GM18951 (cell line): ENCODE measurements around the gene PSD4.

Experiments
- POLR2A ChIP-seq: IDR thresholded peaks from 4 replicates; pipeline ENCODE4 v1.6.1; 2011; ENCODE audit warnings: mild to moderate bottlenecking; ENCODE audit not compliant: insufficient read length, insufficient read depth; ENCODE audit errors: extremely low read depth
- in situ Hi-C: fragments of 300-500 bp; cut with MboI; formaldehyde crosslinking; loops from one replicate; pipeline ENCODE4 v1.12.0; 2022; ENCODE audit warnings: low sequenced_read_pairs, mixed read lengths, inconsistent platforms; ENCODE audit not compliant: unreplicated experiment

Gene PSD4

DNA sequence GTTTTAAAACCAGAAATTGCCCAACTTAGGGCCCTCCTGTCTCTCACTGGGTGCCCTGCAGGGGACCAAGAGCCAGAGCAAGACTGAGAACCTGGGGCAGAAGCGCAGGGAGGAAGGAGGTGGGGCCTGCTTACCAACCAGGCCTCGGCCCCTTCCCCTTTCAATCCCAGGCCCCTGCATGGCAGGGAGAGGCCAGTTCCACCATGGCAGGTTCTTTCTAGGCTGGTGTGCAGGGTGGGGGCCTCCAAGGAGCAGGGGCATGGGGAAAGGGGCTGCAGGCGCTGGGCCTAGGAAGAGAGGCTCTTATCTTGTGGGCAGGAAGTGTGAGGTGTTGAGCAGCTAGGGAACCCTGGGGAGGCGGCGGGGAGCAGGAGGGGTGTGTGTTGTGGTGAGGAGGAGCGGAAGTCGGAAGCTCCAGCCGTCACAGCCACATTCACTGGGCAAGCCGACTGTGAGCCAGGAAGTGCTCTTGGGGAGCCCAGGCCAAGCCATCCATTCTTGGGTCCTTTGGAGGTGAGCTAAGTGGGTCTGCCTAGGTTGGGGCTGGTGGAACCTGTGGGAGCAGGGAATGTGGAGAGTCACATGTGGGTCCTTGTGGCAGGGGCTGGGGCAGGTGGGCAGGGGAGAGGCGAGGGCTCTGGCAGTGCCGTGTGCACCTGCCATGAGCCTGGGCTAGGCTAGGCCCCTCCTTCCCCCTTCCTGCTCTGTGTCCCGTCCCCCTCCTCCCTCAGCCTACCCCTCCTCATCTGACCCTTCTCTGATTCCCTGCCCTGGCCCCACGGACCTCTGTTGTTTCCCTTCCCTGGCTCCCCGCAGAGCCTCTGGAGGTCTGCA lies at the start of gene PSD4:
Gene PSD4, plus strand, starts transcription at position 430 of the 834 bp plus-strand sequence. CDS start 8,486 bp downstream, outside the sequence.
- in situ Hi-C loops: no loop called here
- TF ChIP-seq POLR2A: peak; percentile 90

DNA sequence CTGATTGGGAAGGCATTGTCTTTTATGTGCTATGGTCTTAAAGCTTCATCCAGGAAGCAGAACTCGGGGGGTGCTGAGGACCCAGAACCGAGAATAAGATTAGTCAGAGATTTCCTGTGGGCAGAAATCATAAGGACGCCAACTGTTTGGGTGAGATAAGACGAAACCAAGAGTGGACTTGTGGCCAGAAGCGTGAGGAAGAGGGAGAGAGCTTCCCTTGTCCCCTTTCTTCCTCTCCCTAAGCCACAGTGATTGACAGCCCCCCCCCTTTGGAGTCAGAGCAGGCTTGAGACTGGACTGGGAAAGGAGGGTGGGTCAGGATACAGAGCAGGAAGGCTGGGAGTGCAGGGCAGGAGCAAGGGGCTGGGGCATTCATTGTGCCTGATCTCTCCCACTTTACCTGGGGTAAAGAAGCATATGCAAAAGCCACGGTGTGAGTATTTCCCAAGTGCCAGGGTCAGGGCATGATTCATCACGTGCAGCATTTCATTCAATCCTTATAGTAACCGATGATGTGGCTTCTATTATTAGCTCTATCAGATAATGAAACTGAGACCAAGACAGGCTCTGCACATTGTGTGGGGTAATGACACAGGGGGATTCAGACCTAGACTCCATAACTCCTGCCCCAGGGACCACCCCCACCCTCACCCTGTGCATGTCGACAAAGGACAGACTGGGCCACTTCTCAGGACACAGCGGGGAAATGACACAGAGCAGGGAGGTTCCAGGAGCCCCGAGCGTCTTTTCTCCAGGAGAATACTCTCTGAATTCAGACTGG lies 49.4 kb upstream of the PSD4 start:
- TF ChIP-seq POLR2A: no peak
- in situ Hi-C loops: no loop called here

DNA sequence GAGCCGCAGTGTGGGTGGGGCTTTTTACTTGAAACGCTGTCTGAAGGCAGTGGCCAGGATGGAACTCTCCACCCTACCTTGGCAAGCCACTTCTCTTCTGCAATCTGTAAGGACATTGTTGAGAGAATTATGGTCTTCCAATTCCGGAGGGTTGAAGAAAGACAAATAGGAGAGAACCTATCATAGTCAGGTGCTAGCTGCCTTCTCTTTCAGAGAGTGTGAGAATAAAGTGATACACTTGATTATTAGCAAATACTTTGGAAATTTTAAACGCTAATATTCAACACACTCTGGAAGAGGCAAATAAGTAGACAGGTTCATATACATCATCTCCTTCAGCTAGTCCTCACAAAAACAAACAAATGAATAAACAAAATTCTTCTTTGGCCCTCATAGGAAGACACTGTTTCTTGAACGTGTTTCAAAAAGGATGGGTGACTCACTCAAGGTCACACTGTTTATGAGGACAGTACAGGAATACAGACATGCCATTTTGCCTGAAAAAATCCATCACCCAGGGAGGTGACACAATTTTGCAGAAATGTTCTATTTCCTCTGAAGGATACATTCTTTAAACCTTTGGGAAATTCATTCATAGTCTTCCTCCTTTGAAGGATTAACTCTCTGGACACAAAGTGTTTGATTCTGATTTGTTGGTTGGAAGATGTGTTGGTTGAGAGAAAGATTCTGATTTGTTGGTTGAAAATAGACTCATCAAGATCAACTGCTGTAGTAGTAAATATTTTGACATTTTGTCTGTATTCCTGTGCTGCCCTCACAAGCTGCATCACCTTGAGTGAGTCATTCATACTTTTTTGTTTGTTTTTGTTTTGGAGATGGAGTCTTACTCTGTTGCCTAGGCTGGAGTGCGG lies 48.6 kb upstream of the PSD4 start:
- no peak for TF ChIP-seq POLR2A
- in situ Hi-C loops: no loop called here

DNA sequence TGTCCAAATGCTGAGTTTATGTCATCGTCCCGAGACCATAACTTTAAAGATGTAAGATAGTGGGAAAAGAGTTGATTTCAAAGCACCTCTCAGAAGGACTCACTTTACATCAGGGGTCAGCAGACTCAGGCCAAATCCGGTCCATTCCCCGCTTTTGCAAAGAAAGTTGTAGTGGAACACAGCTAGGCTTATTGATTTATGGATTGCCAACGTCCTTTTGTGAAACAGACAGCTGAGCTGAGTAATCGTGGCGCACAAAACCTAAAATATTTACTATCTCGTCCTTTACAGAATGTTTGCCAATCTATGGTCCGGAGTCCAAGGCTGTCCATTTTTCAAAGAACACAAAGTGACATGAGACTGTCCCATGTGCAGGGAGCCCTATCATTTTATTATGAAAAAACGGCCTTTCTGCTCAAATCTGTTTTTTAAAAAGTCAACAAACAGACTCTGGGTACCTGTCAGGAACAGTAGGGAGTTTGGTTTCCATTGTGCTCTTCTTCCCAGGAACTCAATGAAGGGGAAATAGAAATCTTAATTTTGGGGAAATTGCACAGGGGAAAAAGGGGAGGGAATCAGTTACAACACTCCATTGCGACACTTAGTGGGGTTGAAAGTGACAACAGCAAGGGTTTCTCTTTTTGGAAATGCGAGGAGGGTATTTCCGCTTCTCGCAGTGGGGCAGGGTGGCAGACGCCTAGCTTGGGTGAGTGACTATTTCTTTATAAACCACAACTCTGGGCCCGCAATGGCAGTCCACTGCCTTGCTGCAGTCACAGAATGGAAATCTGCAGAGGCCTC lies 46.7 kb upstream of the PSD4 start, which contains the start of gene IL1RN:
Gene IL1RN, plus strand, starts transcription at position 754 of the 801 bp plus-strand sequence. Its CDS starts 27 bp downstream, at position 781.
- in situ Hi-C loops: no loop called here
- no peak for TF ChIP-seq POLR2A

DNA sequence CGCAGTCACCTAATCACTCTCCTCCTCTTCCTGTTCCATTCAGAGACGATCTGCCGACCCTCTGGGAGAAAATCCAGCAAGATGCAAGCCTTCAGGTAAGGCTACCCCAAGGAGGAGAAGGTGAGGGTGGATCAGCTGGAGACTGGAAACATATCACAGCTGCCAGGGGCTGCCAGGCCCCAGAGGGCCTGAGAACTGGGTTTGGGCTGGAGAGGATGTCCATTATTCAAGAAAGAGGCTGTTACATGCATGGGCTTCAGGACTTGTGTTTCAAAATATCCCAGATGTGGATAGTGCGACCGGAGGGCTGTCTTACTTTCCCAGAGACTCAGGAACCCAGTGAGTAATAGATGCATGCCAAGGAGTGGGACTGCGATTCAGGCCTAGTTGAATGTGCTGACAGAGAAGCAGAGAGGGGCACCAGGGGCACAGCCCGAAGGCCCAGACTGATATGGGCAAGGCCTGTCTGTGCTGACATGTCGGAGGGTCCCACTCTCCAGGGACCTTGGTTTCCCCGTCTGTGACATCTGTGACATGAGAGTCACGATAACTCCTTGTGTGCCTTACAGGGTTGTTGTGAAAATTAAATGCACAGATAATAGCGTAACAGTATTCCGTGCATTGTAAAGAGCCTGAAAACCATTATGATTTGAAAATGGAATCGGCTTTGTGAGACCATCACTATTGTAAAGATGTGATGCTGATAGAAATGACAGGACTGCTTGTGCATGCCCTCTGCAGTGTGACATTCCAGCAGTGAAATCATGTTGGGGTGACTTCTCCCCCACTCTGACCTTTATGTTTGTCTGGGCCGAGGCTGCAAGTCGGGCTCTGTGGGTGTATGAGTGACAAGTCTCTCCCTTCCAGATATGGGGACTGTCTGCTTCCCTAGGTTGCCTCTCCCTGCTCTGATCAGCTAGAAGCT lies 45.9 kb upstream of the PSD4 start:
- in situ Hi-C loops: no loop called here

DNA sequence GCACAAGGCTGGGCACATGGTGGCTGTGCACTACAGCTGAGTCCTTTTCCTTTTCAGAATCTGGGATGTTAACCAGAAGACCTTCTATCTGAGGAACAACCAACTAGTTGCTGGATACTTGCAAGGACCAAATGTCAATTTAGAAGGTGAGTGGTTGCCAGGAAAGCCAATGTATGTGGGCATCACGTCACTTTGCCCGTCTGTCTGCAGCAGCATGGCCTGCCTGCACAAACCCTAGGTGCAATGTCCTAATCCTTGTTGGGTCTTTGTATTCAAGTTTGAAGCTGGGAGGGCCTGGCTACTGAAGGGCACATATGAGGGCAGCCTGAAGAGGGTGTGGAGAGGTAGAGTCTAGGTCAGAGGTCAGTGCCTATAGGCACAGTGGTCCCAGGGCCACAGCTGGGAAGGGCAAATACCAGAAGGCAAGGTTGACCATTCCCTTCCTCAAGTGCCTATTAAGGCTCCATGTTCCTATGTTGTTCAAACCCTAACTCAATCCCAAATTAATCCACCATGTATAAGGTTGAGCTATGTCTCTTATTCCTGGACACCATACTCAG lies 44.2 kb upstream of the PSD4 start:
- no peak for TF ChIP-seq POLR2A
- in situ Hi-C loops: no loop called here

More for the DNA sequence above, 45.9 kb upstream of the PSD4 start:
- TF ChIP-seq POLR2A: no peak

DNA sequence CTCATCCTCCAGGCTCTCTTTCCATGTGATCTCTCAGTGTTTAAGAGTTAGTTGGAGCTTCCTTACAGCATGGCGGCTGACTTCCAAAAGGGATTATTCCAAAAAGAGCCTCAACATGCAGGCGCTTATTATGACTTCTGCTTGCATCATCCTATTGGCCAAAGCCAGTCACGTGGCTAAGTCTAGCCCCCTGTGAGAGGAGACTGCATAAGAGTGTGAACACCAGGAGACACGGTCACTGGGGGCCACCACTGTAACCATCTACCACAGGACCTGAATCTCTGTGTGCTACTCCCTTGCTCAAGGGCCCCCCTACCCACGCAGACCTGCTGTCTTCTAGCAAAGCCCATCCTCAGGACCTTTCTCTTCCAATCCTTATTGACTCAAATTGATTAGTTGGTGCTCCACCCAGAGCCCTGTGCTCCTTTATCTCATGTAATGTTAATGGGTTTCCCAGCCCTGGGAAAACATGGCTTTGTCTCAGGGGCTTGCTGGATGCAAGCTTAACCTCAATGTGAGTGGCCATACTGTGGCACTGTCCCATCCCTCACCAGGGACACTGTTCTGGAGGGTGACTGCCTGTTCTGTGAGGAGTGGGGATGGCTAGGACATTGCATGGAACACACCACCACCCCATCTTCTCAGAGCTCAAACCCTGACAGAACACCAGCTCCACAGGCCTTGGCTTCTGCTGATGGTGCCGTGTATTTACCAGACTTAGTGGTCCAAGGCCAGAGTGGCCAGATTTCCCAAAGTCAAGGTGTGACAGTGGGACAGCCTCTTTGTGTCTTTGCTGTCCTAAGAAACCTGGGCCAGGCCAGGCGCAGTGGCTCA lies 42.2 kb upstream of the PSD4 start:
- no peak for TF ChIP-seq POLR2A
- in situ Hi-C loops: no loop called here

DNA sequence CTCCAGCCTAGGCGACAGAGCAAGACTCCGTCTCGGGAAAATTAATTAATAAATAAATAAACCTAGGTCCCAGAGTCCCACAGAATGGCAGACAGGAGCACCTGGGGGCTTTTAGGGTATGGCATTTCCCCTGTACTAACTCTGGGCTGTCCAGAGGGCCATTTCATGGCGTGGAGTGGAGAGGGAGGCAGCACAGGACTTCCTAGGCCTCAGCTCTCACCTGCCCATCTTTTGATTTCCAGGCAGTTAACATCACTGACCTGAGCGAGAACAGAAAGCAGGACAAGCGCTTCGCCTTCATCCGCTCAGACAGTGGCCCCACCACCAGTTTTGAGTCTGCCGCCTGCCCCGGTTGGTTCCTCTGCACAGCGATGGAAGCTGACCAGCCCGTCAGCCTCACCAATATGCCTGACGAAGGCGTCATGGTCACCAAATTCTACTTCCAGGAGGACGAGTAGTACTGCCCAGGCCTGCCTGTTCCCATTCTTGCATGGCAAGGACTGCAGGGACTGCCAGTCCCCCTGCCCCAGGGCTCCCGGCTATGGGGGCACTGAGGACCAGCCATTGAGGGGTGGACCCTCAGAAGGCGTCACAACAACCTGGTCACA lies 41.3 kb upstream of the PSD4 start:
- TF ChIP-seq POLR2A: no peak
- in situ Hi-C loops: no loop called here

DNA sequence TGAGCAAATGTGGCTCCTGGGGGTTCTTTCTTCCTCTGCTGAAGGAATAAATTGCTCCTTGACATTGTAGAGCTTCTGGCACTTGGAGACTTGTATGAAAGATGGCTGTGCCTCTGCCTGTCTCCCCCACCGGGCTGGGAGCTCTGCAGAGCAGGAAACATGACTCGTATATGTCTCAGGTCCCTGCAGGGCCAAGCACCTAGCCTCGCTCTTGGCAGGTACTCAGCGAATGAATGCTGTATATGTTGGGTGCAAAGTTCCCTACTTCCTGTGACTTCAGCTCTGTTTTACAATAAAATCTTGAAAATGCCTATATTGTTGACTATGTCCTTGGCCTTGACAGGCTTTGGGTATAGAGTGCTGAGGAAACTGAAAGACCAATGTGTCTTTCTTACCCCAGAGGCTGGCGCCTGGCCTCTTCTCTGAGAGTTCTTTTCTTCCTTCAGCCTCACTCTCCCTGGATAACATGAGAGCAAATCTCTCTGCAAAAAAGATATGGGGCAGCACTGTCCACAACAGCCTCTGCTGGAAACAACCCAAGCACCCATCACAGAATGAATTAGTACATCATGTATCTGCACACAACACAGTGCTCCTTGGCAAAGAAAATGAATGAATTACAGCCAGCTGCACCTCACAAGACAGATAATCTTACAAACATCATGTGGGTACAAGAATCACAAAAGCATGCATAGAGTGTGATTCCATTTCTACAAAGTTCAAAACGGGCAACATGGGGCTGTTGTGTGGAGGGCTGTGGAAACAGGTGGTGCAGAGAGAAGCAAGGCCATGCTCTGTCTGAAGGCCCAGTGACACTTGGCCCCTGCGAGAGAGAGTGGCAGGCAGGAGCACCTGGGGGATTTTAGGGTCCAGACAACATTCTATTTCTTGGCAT lies 39.8 kb upstream of the PSD4 start:
- no peak for TF ChIP-seq POLR2A
- in situ Hi-C loops: no loop called here
